Hepatic stellate cell (primary cell): ENCODE data around the gene BAG3.

Experiments
- DNase-seq: peaks from one replicate; pipeline ENCODE4 v3.0.0; 2011; ENCODE audit warnings: low spot score

The BAG3 gene

DNA sequence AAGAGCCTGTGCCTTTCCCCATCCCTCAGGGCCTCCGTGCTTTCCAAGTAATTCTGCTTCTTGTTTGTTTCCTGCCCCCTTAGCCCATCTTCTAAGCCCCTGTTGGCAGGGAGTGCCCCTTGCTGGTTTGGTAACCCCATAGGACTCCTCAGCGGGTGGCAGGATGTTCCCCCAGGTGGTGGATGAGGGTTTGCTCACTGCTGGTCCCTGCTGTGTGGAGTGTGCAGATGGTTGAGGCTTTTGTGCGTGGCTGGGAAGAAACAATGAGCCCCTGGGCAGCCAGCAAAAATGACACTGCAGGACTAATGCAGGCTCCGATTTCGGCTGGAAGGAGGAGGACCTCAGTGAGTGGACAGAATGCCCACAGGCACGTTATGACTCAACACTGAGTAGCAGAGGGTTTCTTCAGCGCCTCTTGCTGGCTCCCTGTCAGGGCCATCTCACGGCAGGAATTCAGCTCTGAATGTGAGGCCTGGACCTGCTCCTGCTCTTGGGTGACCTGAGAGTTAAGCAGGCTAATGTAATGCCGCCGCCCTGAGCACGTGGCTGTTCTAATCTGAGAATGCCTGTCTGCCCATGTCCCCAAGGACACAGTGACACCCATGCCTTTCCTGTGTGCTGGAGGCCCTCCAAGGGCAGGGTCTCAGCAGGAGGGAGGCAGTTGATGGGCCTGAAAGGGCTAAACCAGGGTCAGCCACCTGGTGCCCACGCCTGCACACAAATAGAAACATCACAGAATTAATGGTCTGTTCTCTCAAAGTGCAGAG, 16.6 kb downstream of the BAG3 start:
- peak; percentile 97 for DNase-seq

DNA sequence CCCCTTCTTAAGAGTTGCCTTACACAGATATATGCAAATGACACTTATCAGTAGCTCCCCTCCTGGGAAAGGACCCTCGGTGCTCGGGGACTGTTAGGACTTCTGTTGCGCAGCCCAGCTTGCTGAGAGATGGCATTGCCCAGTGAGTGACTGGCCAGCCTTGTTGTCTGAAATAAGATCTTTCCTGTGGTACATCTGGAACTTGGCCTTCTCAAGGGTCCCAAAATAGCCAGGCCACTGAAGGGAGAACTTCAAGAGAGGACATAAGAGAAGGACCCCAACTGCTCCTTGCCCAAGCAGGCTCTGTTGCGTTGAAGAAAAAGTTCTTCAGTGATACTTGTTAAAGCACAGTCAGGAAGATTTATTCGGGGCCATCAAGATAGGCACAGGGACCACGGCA, 17.3 kb downstream of the BAG3 start:
- no peak for DNase-seq

DNA sequence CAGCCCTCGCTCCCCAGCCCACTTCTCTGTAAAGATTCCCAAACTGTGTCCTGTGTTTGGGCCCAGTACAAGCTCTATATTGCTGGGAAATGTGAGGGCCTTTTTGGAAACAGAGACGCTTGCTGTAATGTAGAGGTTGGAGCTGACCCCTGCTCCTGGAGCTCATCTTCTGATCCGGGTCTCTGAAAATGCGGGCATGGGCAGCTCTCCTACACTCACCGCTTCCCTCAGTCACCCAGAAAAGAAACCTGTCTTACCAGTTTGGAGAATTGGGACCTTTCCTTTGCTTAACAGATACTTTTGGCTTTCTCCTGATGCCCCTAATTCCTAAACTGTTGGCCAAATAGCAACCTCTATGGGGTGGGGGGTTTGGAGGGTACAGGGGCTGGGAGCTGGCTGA, 18.2 kb downstream of the BAG3 start:
- no peak for DNase-seq

- DNase-seq = no peak
These were observed 18.9 kb downstream of the BAG3 start for GRCh38 chr10:119669975-119670640.

DNA sequence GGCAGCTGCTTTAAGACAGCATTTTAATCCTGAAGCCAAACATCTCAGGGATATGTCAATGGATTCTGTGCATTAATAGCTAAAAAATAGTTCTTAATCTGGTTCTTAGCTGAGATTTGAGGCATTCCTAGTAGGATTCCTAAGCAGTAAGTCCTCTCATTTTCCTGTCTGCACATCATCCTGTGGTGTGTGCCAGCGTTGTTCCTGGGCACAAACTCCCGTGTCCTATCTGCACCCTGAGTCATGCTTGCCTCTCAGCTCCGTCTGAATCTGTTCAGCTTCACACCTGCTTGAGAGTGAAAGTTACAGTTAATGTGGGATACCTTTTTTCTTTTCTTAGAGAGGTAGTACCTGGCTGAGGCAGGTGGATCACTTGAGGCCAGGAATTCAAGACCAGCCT, 19.5 kb downstream of the BAG3 start:
- peak; percentile 53 for DNase-seq

DNA sequence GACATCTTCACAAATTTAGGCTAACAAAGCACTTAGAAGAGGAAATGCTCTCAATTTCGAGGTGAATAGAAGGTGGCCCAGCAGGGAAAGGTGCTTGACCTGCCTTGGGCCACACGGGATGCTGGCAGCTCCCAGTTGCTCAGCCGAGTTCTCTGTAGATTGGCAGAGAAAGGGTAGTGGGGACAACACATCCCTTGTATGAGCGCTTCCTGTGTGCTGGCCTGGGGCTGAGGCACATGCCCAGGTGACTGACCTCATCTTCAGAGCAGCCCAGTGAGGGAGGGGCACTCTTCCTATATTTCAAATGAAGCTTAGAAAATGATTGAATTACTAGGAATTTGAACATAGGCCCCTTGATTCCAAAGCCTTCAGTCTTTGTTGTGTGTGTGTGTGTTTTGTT, 20.2 kb downstream of the BAG3 start:
- no peak for DNase-seq

GRCh38 chr10:119672291-119672690, 21.1 kb downstream of the BAG3 start:
- no peak for DNase-seq

GRCh38 chr10:119673271-119673670, 22.1 kb downstream of the BAG3 start:
- DNase-seq = no peak

DNA sequence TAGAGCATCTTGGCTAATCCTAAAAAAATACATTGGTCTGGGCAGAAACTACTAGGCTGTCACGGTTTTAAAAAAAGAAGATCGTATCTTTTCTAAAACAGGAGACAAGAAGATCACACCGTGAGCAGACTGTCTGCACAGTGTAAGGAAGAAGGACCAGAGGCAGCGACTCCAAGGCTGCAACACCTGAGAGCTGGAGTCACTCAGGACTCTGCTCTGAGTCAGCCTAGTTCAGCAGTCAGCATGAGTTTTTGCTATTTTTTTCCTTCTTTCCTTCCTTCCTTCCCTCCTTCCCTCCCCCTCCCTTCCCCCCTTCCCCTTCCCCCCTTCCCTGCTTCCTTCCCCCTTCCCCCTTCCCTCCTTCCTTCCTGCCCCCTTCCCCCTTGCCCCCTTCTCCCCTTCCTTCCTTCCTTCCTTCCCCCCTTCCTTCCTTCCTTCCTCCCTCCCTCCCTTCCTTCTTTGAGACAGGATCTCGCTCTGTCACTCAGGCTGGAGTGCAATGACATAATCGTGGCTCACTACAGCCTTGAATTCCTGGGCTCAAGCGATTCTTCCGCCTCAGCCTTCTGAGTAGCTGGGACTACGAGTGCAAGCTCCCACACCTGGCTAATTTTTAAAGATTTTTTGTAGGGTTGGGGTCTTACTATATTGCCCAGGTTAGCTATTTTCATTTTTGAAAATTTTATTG, 24.4 kb downstream of the BAG3 start:
- no peak for DNase-seq

GRCh38 chr10:119677126-119677525, 25.9 kb downstream of the BAG3 start:
- no peak for DNase-seq

GRCh38 chr10:119677904-119678755, 26.9 kb downstream of the BAG3 start:
- no peak for DNase-seq

- DNase-seq = no peak
These were observed 28.3 kb downstream of the BAG3 start for GRCh38 chr10:119679480-119679829.

- peak; percentile 83 for DNase-seq
These were observed 28.9 kb downstream of the BAG3 start for GRCh38 chr10:119680050-119680449.

- no peak for DNase-seq
These were observed 29.5 kb downstream of the BAG3 start for GRCh38 chr10:119680650-119681081.

GRCh38 chr10:119686465-119687191, 35.4 kb downstream of the BAG3 start:
- peak; percentile 83 for DNase-seq

DNA sequence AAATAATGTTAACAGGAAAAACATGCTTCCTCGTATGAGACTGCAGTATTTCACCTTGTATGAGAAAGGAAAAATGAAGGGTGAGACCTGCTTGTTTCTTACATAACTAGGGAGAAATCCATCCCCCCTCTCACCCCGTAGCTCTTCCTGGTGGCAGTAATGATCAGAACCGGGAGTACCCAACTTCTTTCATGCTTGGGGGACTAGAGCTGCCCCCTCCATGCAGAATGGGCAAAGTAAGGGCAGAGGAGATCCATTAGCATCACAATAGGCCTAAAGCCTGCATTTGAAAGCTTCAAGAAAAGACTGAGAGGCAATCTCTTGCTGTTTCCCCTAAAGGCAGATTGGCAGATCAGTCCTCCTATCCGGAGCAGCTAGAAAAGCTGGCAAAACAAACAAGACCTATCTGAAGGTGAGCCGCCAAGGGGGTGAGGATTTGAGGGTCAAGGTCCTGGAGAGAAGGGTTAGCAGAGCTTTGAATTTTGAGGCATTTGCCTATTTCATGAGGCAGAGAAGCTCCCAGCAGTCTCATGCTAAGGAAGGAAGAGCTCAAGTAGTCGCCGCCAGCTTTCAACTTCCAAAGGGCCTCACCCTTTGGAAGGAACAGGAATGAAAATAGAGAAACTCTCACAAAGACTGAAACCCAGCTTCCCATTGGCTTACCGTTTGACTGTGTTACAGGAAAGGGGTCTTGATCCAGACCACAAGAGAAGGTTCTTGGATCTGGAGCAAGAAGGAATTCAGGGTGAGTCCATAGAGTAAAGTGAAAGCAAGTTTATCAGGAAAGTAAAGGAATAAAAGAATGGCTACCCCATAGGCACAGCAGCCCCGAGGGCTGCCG, 36.2 kb downstream of the BAG3 start:
- no peak for DNase-seq

DNA sequence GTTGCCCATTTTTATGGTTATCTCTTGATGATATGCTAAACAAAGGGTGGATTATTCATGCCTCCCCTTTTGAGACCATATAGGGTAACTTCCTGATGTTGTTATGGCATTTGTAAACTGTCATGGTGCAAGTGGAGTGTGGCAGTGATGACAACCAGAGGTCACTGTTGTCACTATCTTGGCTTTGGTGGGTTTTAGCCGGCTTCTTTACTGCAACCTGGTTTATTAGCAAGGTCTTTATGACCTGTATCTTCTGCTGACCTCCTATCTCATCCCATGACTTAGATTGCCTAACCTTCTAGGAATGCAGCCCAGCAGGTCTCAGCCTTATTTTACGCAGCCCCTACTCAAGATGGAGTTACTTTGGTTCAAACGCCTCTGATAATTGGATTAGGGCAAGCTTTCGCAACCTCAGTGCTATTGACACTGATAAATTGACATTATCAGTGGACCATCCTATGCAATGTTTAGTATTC, 36.9 kb downstream of the BAG3 start:
- no peak for DNase-seq

DNA sequence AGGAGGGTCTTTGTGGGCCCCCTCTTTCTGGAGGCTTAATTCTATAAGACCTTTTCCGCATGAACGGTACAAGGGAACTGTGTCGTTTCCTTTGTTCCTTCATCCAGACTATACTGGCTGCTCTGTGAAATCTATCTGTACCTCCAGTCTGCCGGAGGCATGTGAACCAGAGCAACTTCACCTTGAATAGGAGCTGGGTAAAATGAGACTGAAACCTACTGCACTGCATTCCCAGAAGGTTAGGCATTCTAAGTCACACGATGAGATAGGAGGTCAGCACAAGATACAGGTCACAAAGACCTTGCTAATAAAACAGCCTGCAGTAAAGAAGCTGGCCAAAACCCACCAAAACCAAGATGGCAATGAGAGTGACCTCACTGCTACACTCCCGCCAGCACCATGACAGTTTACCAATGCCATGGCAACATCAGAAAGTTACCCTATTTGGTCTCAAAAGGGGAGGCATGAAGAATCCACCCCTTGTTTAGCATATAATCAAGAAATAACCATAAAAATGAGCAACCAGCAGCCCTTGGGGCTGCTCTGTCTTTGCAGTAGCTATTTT, 37.9 kb downstream of the BAG3 start:
- no peak for DNase-seq

DNA sequence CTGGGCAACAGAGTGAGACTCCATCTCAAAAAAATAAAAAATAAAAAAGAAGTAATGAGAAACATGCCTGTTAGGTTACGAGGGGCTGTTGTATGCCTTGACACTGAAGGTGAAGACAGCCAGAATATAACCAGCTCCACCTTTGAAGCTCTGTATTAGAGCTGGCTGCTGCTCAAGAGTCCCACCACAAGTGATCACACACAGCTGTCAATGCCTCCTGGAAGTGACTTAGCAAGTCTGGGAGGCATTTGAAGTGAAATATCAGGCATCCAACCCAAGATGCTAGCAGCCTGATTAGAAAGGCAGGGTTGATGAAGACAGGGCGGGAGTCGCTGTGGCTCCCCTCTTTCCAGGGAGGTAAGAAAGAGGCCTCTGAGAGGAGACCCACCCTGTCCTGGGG, 40.5 kb downstream of the BAG3 start:
- no peak for DNase-seq

- DNase-seq = no peak
These were observed 42.2 kb downstream of the BAG3 start for GRCh38 chr10:119693262-119693957.
